ENCODE measurements around the gene MAST4.
"Not testable (repeated sequence)": the region's sequence is repeated elsewhere in the genome, so short reads cannot be mapped to it uniquely, and the experiment has no call there.

Gene MAST4

GRCh38 chr5:67102708-67103107 lies 506.5 kb downstream of the MAST4 start:
- DNase-seq, result no peak

- no peak for DNase-seq
Measured at GRCh38 chr5:67104859-67105258, 508.7 kb downstream of the MAST4 start.

- no peak for DNase-seq
Measured at GRCh38 chr5:67105270-67105669, 509.1 kb downstream of the MAST4 start.

- no peak for DNase-seq
Measured at GRCh38 chr5:67106626-67107342, 510.6 kb downstream of the MAST4 start.

- no peak for DNase-seq
Measured at GRCh38 chr5:67111779-67112178, 515.6 kb downstream of the MAST4 start.

- peak; percentile 13 for DNase-seq
Measured at GRCh38 chr5:67115246-67115645, 519.1 kb downstream of the MAST4 start.

GRCh38 chr5:67115817-67116216 lies 519.6 kb downstream of the MAST4 start:
- DNase-seq, result no peak

GRCh38 chr5:67118050-67118620 lies 521.9 kb downstream of the MAST4 start:
- DNase-seq, result no peak

GRCh38 chr5:67119010-67119409 lies 522.8 kb downstream of the MAST4 start:
- no peak for DNase-seq

GRCh38 chr5:67120032-67120431 lies 523.8 kb downstream of the MAST4 start:
- no peak for DNase-seq

GRCh38 chr5:67123819-67124218 lies 527.6 kb downstream of the MAST4 start:
- DNase-seq, result no peak

- DNase-seq, result no peak
Measured at GRCh38 chr5:67124556-67124955, 528.4 kb downstream of the MAST4 start.

GRCh38 chr5:67127347-67127895 lies 531.2 kb downstream of the MAST4 start:
- DNase-seq, result not testable (repeated sequence)

GRCh38 chr5:67129768-67130167 lies 533.6 kb downstream of the MAST4 start:
- DNase-seq, result no peak

GRCh38 chr5:67133217-67133616 lies 537.0 kb downstream of the MAST4 start:
- no peak for DNase-seq

- peak; percentile 48 for DNase-seq
Measured at GRCh38 chr5:67133776-67134175, 537.6 kb downstream of the MAST4 start.

GRCh38 chr5:67135381-67135984 lies 539.3 kb downstream of the MAST4 start:
- no peak for DNase-seq

- no peak for DNase-seq
Measured at GRCh38 chr5:67139030-67139429, 542.8 kb downstream of the MAST4 start.

GRCh38 chr5:67140413-67140812 lies 544.2 kb downstream of the MAST4 start:
- no peak for DNase-seq

GRCh38 chr5:67141644-67142043 lies 545.5 kb downstream of the MAST4 start:
- peak; percentile 56 for DNase-seq

GRCh38 chr5:67142816-67143215 lies 546.6 kb downstream of the MAST4 start:
- DNase-seq, result no peak

- DNase-seq, result no peak
Measured at GRCh38 chr5:67143549-67143948, 547.4 kb downstream of the MAST4 start.

GRCh38 chr5:67144183-67144639 lies 548.0 kb downstream of the MAST4 start:
- DNase-seq, result no peak

GRCh38 chr5:67146574-67146973 lies 550.4 kb downstream of the MAST4 start:
- DNase-seq, result no peak

All from NCI-H774 (cell line).